ENCODE results near the gene PARVB.

- TF ChIP-seq ZNF274 (IDR thresholded peaks at IDR 0.05; ENCODE audit: low read depth, low read length) (no peak), SUZ12 (IDR thresholded peaks at IDR 0.05; ENCODE audit: extremely low read depth, insufficient read depth, insufficient read length) (no peak)
These were observed 141.3 kb downstream of the PARVB start for GRCh38 chr22:44165286-44165874.

All from NT2/D1 (cell line).